ENCODE results near the gene SPOP. TPM values are rescaled to one million over a fixed set of nuclear protein-coding genes. Genes with fewer than 3 reads are reported as not detected.
"Not testable (repeated sequence)": the region's sequence is repeated elsewhere in the genome, so short reads cannot be mapped to it uniquely, and the experiment has no call there.

The SPOP gene
- total and polyA plus RNA-seq, 4 donors = 70.3 to 106 (median 78.4) TPM

DNA sequence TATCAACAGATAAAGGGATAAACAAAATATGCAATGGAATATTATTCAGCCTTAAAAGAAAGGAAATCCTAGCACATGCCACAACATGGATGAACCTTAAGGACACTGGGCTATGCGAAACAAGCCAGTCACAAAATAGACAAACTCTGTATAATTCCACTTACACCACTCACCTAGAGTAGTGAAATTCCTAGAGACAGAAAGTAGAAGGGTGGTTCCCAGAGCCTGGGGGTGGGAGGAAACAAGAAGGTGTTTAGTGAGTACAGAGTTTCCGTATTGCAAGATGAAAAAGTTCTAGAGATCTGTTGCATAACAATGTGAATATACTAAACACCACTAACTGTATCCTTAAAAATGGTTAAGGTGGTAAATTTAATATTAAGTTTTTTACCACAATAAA, 10.0 kb downstream of the SPOP start:
- Histone ChIP-seq H3K4me3 (ENCODE audit: low read depth, low read length) (no peak overlapping the region), H3K36me3 (ENCODE audit: control insufficient read depth, insufficient read depth, low read length) (peaks cover 8% of the 10 kb centered on the region), H3K9me3 (ENCODE audit: control insufficient read depth, insufficient read depth, low read length) (no peaks in the 10 kb centered on the region), H3K27ac (ENCODE audit: low read depth, low read length) (no peak overlapping the region), H3K27me3 (ENCODE audit: control insufficient read depth, insufficient read depth, low read length) (no peaks in the 10 kb centered on the region), H3K4me1 (ENCODE audit: control insufficient read depth, insufficient read depth, low read length) (no peaks in the 10 kb centered on the region)
- DNase-seq (ENCODE audit: low read depth in 4 of 6, low spot score in 6 of 6) = no peak
- no CpG with 5 or more reads among the region's 2 CpGs for WGBS (ENCODE audit: insufficient coverage)

DNA sequence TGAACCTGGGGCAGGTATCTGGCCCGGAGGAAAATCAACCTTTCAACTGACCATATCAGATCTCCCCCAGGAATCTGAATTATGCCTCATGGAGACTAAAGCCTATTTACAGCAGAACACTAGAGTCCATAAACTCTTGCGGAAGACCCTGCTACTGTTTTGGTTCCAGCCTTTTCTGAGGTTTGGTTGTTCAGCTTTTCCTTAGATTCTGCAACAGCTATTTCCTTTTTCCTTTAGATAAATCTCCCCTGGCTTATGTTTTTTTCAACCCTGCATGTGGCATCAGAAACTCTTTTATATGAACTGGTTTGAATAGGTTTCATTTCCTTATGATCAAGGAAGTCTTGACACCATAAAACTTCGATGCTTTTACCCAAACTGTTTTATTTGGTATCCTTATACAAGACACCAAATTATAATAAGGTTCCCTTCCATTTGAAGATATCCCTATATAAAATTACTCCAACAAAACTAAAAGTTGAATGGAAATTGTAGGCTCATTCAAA, 13.1 kb downstream of the SPOP start:
- H3K27me3 ChIP-seq (ENCODE audit: control insufficient read depth, insufficient read depth, low read length) = no peaks in the 10 kb centered on the region
- H3K4me1 ChIP-seq (ENCODE audit: control insufficient read depth, insufficient read depth, low read length) = no peaks in the 10 kb centered on the region
- H3K4me3 ChIP-seq (ENCODE audit: low read depth, low read length) = no peak overlapping the region
- 94% methylated on average over 2 of the region's 3 CpGs for WGBS (ENCODE audit: insufficient coverage)
- no peaks in the 10 kb centered on the region for H3K9me3 ChIP-seq (ENCODE audit: control insufficient read depth, insufficient read depth, low read length)
- peaks cover 8% of the 10 kb centered on the region for H3K36me3 ChIP-seq (ENCODE audit: control insufficient read depth, insufficient read depth, low read length)
- no peak for DNase-seq (ENCODE audit: low read depth in 4 of 6, low spot score in 6 of 6)
- no peak overlapping the region for H3K27ac ChIP-seq (ENCODE audit: low read depth, low read length)

DNA sequence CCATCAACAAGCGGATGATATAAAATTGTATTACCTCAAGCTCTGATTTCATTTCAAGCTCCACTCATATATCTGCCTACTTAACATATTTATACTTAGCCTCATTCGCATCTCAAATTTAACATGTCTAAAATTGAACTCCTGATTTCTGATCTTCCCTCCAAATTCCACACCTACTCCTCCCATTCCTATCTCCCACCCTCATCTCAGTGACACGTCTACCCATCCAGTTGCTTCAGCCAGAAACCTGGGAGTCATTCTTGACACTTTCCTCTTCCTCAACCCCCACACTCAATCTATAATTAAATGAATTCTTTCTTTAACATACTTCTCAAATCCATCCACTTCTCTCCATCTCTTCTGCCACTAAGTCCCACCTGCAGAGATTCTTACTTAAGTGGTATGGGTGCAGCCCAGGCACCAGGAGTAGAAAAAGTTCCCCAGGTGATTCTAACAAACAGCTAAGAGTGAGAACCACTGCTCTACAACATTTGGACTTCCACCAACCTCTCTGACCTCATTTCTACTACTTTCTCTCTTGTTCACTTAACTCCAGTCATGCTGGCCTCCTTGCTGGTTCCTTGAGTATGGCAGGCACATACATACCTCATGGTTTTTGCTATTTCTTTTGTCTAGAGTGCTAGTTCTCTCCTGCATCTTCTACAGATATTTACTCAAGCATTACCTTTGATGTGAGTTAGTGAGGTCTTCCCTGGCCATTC, 18.1 kb downstream of the SPOP start:
- H3K27ac ChIP-seq (ENCODE audit: low read depth, low read length) = no peak overlapping the region
- WGBS (ENCODE audit: insufficient coverage) = 92% methylated on average over 3 of the region's 3 CpGs
- no peaks in the 10 kb centered on the region for H3K27me3 ChIP-seq (ENCODE audit: control insufficient read depth, insufficient read depth, low read length)
- no peak overlapping the region for H3K4me3 ChIP-seq (ENCODE audit: low read depth, low read length)
- H3K9me3 ChIP-seq (ENCODE audit: control insufficient read depth, insufficient read depth, low read length) = no peaks in the 10 kb centered on the region
- no peak for DNase-seq (ENCODE audit: low read depth in 4 of 6, low spot score in 6 of 6)
- no peaks in the 10 kb centered on the region for H3K36me3 ChIP-seq (ENCODE audit: control insufficient read depth, insufficient read depth, low read length)
- no peaks in the 10 kb centered on the region for H3K4me1 ChIP-seq (ENCODE audit: control insufficient read depth, insufficient read depth, low read length)

GRCh38 chr17:49656247-49656646, 21.6 kb downstream of the SPOP start:
- Histone ChIP-seq H3K36me3 (ENCODE audit: control insufficient read depth, insufficient read depth, low read length) (no peaks in the 10 kb centered on the region), H3K4me3 (ENCODE audit: low read depth, low read length) (no peak overlapping the region), H3K9me3 (ENCODE audit: control insufficient read depth, insufficient read depth, low read length) (no peaks in the 10 kb centered on the region), H3K27ac (ENCODE audit: low read depth, low read length) (no peak overlapping the region), H3K4me1 (ENCODE audit: control insufficient read depth, insufficient read depth, low read length) (no peaks in the 10 kb centered on the region), H3K27me3 (ENCODE audit: control insufficient read depth, insufficient read depth, low read length) (no peaks in the 10 kb centered on the region)
- 86% methylated on average over 1 of the region's 1 CpG for WGBS (ENCODE audit: insufficient coverage)
- DNase-seq (ENCODE audit: low read depth in 4 of 6, low spot score in 6 of 6) = no peak

- Histone ChIP-seq H3K4me3 (ENCODE audit: low read depth, low read length) (no peak overlapping the region), H3K27me3 (ENCODE audit: control insufficient read depth, insufficient read depth, low read length) (no peaks in the 10 kb centered on the region), H3K27ac (ENCODE audit: low read depth, low read length) (no peak overlapping the region), H3K36me3 (ENCODE audit: control insufficient read depth, insufficient read depth, low read length) (no peaks in the 10 kb centered on the region), H3K9me3 (ENCODE audit: control insufficient read depth, insufficient read depth, low read length) (no peaks in the 10 kb centered on the region), H3K4me1 (ENCODE audit: control insufficient read depth, insufficient read depth, low read length) (no peaks in the 10 kb centered on the region)
- WGBS (ENCODE audit: insufficient coverage) = 100% methylated on average over 3 of the region's 8 CpGs
- DNase-seq (ENCODE audit: low read depth in 4 of 6, low spot score in 6 of 6) = no peak
These were observed 30.7 kb downstream of the SPOP start for GRCh38 chr17:49647256-49647585.

- H3K36me3 ChIP-seq (ENCODE audit: control insufficient read depth, insufficient read depth, low read length) = no peaks in the 10 kb centered on the region
- H3K4me3 ChIP-seq (ENCODE audit: low read depth, low read length) = no peak overlapping the region
- H3K9me3 ChIP-seq (ENCODE audit: control insufficient read depth, insufficient read depth, low read length) = no peaks in the 10 kb centered on the region
- H3K4me1 ChIP-seq (ENCODE audit: control insufficient read depth, insufficient read depth, low read length) = no peaks in the 10 kb centered on the region
- H3K27ac ChIP-seq (ENCODE audit: low read depth, low read length) = no peak overlapping the region
- no peaks in the 10 kb centered on the region for H3K27me3 ChIP-seq (ENCODE audit: control insufficient read depth, insufficient read depth, low read length)
- DNase-seq (ENCODE audit: low read depth in 4 of 6, low spot score in 6 of 6) = no peak
- WGBS (ENCODE audit: insufficient coverage) = 94% methylated on average over 5 of the region's 10 CpGs
These were observed 31.3 kb downstream of the SPOP start for GRCh38 chr17:49646391-49647255.

DNA sequence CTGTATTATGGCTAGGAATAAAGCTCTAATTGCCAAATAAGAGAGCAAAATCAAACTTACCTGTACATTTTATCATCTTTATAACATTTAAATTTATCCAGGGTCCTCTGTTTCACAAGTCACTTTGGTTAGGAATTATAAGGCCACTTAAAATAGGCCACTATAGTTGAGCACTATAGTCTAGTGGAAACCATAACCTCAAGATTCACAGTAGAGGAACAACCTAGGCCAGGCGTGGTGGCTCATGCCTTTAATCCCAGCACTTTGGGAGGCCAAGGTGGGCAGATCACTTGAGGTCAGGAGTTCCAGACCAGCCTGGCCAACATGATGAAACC, 31.9 kb downstream of the SPOP start:
- not testable (repeated sequence) for DNase-seq (ENCODE audit: low read depth in 4 of 6, low spot score in 6 of 6)
- WGBS (ENCODE audit: insufficient coverage) = 100% methylated on average over 1 of the region's 1 CpG

DNA sequence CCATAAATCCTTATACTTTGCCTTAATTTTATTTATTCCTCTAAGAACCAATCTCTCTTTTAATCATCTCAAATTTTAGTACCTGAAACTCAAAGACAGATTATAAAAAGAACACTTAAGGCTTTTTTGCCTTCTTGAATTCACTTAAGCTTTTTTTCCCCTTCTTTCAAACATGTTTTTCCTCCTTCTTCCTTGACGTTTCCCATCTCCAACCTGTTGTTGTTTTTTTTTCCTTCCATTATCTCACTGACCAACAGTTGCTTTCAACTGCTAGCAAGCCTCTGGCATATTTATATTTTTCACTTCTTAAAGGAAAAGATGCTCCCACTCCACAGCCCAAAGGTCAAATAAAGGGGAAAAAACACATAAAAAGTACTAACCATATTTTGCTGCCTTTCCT, 32.2 kb downstream of the SPOP start:
- Histone ChIP-seq H3K4me1 (ENCODE audit: control insufficient read depth, insufficient read depth, low read length) (no peaks in the 10 kb centered on the region), H3K4me3 (ENCODE audit: low read depth, low read length) (no peak overlapping the region), H3K27me3 (ENCODE audit: control insufficient read depth, insufficient read depth, low read length) (no peaks in the 10 kb centered on the region), H3K27ac (ENCODE audit: low read depth, low read length) (no peak overlapping the region), H3K36me3 (ENCODE audit: control insufficient read depth, insufficient read depth, low read length) (no peaks in the 10 kb centered on the region), H3K9me3 (ENCODE audit: control insufficient read depth, insufficient read depth, low read length) (no peaks in the 10 kb centered on the region)
- no peak for DNase-seq (ENCODE audit: low read depth in 4 of 6, low spot score in 6 of 6)
- WGBS (ENCODE audit: insufficient coverage) = 25% methylated on average over 1 of the region's 1 CpG

More for the DNA sequence above, 31.9 kb downstream of the SPOP start:
- not testable (repeated sequence) for H3K36me3 ChIP-seq (ENCODE audit: control insufficient read depth, insufficient read depth, low read length); H3K27ac ChIP-seq (ENCODE audit: low read depth, low read length); H3K4me1 ChIP-seq (ENCODE audit: control insufficient read depth, insufficient read depth, low read length); H3K4me3 ChIP-seq (ENCODE audit: low read depth, low read length); H3K9me3 ChIP-seq (ENCODE audit: control insufficient read depth, insufficient read depth, low read length); H3K27me3 ChIP-seq (ENCODE audit: control insufficient read depth, insufficient read depth, low read length)

DNA sequence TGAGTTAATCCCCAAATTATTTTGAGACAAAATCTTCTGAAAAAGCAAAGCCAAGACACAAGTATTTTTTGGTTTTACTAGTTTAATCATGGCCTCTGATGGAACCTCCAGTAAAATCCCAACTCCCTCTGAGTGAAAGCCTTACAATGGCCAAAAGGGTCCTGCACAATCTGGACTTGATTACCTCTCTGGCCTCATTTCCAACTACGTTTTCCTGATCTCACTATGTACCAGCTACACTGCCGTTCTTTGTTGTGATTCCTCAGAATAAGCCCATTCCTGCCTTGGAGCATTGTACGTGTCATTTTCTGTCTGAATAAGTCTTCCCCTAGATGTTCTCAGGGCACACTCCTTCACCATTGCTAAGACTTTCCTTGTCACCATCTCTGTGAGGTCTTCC, 37.3 kb downstream of the SPOP start:
- Histone ChIP-seq H3K9me3 (ENCODE audit: control insufficient read depth, insufficient read depth, low read length) (peaks cover 3% of the 10 kb centered on the region), H3K4me3 (ENCODE audit: low read depth, low read length) (no peak overlapping the region), H3K27ac (ENCODE audit: low read depth, low read length) (no peak overlapping the region), H3K4me1 (ENCODE audit: control insufficient read depth, insufficient read depth, low read length) (no peaks in the 10 kb centered on the region), H3K36me3 (ENCODE audit: control insufficient read depth, insufficient read depth, low read length) (no peaks in the 10 kb centered on the region), H3K27me3 (ENCODE audit: control insufficient read depth, insufficient read depth, low read length) (no peaks in the 10 kb centered on the region)
- 94% methylated on average over 3 of the region's 3 CpGs for WGBS (ENCODE audit: insufficient coverage)
- DNase-seq (ENCODE audit: low read depth in 4 of 6, low spot score in 6 of 6) = no peak

DNA sequence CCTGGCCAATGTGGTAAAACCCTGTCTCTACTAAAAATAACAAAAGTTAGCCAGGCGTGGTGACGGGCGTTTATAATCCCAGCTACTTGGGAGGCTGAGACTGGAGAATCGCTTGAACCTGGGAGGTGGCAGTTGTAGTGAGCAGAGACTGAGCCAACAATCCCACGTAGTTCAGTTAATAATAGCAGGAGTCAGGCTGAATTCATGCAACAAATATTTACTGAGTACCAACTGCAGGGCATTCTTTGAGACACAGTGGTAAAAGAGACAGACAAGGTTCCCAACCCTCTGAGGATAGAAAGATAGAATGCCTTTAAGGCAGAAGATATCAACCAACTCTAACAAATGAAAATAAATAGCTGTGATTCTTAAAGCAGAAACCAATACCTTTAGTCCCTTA, 39.1 kb downstream of the SPOP start:
- no peak overlapping the region for H3K27ac ChIP-seq (ENCODE audit: low read depth, low read length)
- WGBS (ENCODE audit: insufficient coverage) = 96% methylated on average over 4 of the region's 5 CpGs
- no peaks in the 10 kb centered on the region for H3K27me3 ChIP-seq (ENCODE audit: control insufficient read depth, insufficient read depth, low read length)
- H3K4me3 ChIP-seq (ENCODE audit: low read depth, low read length) = no peak overlapping the region
- H3K36me3 ChIP-seq (ENCODE audit: control insufficient read depth, insufficient read depth, low read length) = no peaks in the 10 kb centered on the region
- peaks cover 3% of the 10 kb centered on the region for H3K9me3 ChIP-seq (ENCODE audit: control insufficient read depth, insufficient read depth, low read length)
- no peaks in the 10 kb centered on the region for H3K4me1 ChIP-seq (ENCODE audit: control insufficient read depth, insufficient read depth, low read length)
- no peak for DNase-seq (ENCODE audit: low read depth in 4 of 6, low spot score in 6 of 6)

All from spinal cord (tissue), 10 donors.